HG02973 (cell line): ENCODE data around the gene TMPRSS11A.
A peak's percentile ranks its signal among the peaks of the same experiment; 100 is the strongest.

Source experiments
- ATAC-seq: cut with Tn5 transposase; IDR thresholded peaks from one replicate; pipeline ENCODE4 v1.9.1; 2021; ENCODE audit warnings: moderate library complexity; ENCODE audit not compliant: unreplicated experiment

Gene TMPRSS11A

DNA sequence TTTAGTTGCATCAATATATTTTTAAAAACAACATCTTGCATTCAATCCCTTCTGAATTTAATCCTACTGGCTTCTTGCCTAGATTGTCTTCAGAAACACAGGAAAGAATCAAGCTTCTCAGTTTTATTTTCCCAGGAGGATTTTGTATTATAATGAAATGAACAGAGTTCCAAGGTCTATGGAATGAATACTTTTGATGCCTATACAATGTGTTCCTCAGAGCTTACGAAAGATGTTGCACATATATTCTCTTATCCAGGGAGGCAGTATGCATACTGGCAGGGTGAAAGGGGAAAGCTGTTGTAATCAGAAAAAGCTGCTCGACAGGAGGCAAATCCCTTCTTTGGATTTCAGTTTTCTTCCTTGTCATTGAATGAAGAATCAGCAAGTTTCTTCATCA is 88.3 kb downstream of the TMPRSS11A start:
- no peak for ATAC-seq

DNA sequence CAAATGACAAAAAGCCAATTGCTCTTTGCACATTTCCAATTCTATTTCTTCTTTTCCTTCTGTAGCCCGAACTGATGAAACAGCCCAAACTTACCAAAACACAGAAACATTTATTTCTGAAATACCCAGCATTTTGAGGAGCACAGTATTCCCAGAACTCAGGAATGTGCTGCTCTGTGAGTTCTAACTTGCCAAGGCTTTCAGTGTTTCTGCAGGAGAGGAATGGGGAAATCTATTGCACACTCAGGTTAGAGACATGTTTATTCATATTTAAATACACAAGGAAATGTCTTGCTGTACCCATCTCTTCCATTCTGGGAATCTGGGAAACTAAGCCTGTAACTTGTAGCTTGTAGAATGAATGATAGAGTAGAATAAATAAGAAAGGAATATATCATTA is 90.2 kb downstream of the TMPRSS11A start:
- no peak for ATAC-seq

DNA sequence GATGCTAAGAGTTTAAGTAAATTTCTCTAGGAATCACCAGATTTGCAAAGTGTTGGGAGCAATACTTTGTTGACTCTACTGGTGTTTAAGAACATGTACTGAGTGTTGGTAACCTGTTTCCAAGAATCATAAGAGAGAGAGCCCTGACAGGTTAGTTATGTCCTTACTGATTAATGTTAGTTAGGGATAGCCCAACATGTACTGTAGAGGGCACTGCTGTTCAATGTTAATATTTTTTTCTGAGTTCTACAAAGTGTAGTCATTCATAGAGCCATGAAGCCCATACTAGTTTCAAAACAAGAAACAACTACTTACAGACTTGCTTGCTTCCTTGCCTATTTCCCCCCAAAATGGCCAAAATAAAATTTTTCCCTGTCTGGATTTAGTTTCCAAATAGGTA is 91.4 kb downstream of the TMPRSS11A start:
- peak; percentile 91 for ATAC-seq

DNA sequence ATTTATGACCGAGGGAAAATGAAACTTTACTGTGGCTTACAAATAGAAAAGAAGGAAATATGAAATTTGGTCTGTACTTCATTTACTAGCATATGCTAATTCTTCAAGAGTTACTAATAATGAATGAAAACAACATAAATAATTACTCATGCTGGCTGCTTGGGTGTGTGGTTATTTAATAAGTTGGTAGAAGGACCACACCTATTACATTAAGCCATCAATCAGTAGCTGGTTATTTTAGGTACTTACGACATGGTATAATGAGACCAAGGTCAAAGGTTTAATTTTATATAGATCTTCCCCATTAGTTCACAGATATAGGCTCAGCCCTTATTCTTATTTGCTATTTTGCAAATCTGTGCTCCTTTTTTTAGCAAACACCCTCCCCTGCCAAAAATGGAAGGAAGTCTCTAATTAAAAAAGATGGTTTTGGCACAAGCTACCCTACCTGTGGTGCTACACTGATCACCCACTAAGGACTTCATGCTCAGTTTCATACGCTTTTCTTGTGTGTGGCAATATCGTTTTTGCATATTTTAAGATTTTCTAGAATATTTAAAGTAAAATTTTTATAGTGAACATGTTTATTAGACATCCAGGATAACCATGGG is 93.6 kb downstream of the TMPRSS11A start:
- ATAC-seq = no peak

DNA sequence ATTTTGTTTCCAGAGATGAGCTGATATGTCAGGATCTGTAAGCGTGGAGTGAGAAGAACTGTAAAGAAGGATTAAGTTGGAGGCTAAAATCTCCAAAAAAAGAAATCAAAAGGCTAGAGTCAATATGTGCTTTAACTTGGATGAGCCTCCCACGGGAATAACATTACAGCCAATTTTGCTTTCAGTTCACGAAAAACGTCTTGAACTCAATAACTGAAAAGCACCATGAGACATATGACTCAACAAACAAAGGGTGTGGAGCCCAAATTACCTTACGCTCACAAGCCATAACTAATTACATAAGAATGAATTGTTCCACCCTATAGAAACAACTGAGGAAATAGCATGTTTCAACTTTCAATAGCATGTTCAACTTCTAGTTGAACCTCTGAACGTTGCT is 101.8 kb downstream of the TMPRSS11A start:
- no peak for ATAC-seq
